SH-SY5Y (cell line): ENCODE results near the gene CD70.

Experiments used
- GATA2 ChIP-seq: IDR thresholded peaks from 2 replicates; pipeline ENCODE4 v1.6.1; 2011; ENCODE audit warnings: mild to moderate bottlenecking, low read depth, low read length
- GATA3 ChIP-seq: IDR thresholded peaks from 2 replicates; pipeline ENCODE4 v1.6.1; 2011; ENCODE audit warnings: low read depth, mild to moderate bottlenecking, low read length, moderate library complexity

GRCh38 chr19:6596621-6597020 lies 5.7 kb upstream of the CD70 start:
- TF ChIP-seq GATA2, result no peak
- no peak for TF ChIP-seq GATA3
